HepG2 (cell line): ENCODE data around the gene EEF1AKMT3. TPM values are rescaled to one million over a fixed set of nuclear protein-coding genes. Genes with fewer than 3 reads are reported as not detected.

Experiments used
- ATAD3A ChIP-seq: sonication (generic); formaldehyde crosslinking; IDR thresholded peaks from 2 replicates; pipeline ENCODE4 v1.4.0; 2020; ENCODE audit warnings: missing genetic modification reagents
- ATF7 ChIP-seq, 2 experiments: fragments of 450-650 bp in 1 of 2; sonication (generic) in 1 of 2; formaldehyde crosslinking in 1 of 2; IDR thresholded peaks; 2 replicates each; pipeline versions ENCODE4 v1.4.0 to v1.6.1; 2016 to 2020; ENCODE audit warnings: antibody characterized with exemption in 1 of 2, mild to moderate bottlenecking in 1 of 2, missing genetic modification reagents in 1 of 2
- ATRX ChIP-seq: sonication (generic); formaldehyde crosslinking; IDR thresholded peaks from 2 replicates; pipeline ENCODE4 v1.4.0; 2020; ENCODE audit warnings: missing genetic modification reagents, borderline replicate concordance
- CSRNP1 ChIP-seq: sonication (generic); formaldehyde crosslinking; IDR thresholded peaks from 2 replicates; pipeline ENCODE4 v1.8.1; 2023; ENCODE audit warnings: mild to moderate bottlenecking, missing genetic modification reagents
- HINFP ChIP-seq: sonication (generic); formaldehyde crosslinking; IDR thresholded peaks from 2 replicates; pipeline ENCODE4 v1.4.0; 2020; ENCODE audit warnings: low read depth, mild to moderate bottlenecking, missing genetic modification reagents
- KLF9 ChIP-seq: IDR thresholded peaks from 2 replicates; pipeline ENCODE4 v1.6.1; 2016; ENCODE audit warnings: low read depth
- RARG ChIP-seq: sonication (generic); formaldehyde crosslinking; IDR thresholded peaks from 2 replicates; pipeline ENCODE4 v1.4.0; 2020; ENCODE audit warnings: low read depth, mild to moderate bottlenecking, missing genetic modification reagents
- SNAPC4 ChIP-seq: sonication (generic); formaldehyde crosslinking; IDR thresholded peaks from 2 replicates; pipeline ENCODE4 v1.4.0; 2020; ENCODE audit warnings: mild to moderate bottlenecking, missing genetic modification reagents
- TEF ChIP-seq: sonication (generic); formaldehyde crosslinking; IDR thresholded peaks from 2 replicates; pipeline ENCODE4 v1.5.0; 2020; ENCODE audit warnings: missing genetic modification reagents
- ZNF431 ChIP-seq: sonication (generic); formaldehyde crosslinking; IDR thresholded peaks from 2 replicates; pipeline ENCODE4 v1.9.0; 2022; ENCODE audit warnings: missing genetic modification reagents, low read depth, mild to moderate bottlenecking, borderline replicate concordance
- ZNF598 ChIP-seq: sonication (generic); formaldehyde crosslinking; IDR thresholded peaks from 2 replicates; pipeline ENCODE4 v1.5.1; 2020; ENCODE audit warnings: mild to moderate bottlenecking, missing genetic modification reagents, borderline replicate concordance
- ZNF782 ChIP-seq: sonication (generic); formaldehyde crosslinking; IDR thresholded peaks from 2 replicates; pipeline ENCODE4 v1.4.0; 2020; ENCODE audit warnings: missing genetic modification reagents, mild to moderate bottlenecking, borderline replicate concordance
- polyA plus RNA-seq, 8 experiments: library from polyadenylated mRNA; depleted of rRNA in 3 of 8; stranded (reverse) in 7 of 8; unstranded in 1 of 8; fragments of >200 nt; fragmentation: Illumina TruSeq in 4 of 8; extraction: Trizol in 4 of 8; gene quantifications; 2 replicates each; pipeline versions ENCODE4 v1.2.1 to v1.2.3, GENCODE V29; 2011 to 2016; ENCODE audit warnings: low read depth in 4 of 8, missing spikeins in 1 of 8, mixed read lengths in 1 of 8; ENCODE audit not compliant: insufficient read depth in 1 of 8
- total RNA-seq, 5 experiments: library from RNA; depleted of rRNA; stranded (reverse); fragments of >200 nt; fragmentation: Illumina TruSeq; extraction: Trizol; gene quantifications; 2 replicates each; pipeline ENCODE4 v1.2.3, GENCODE V29; 2016; ENCODE audit warnings: low read depth in 1 of 5

Gene EEF1AKMT3
- total and polyA plus RNA-seq, 2 of the 13 experiments (the other 11 are each of a cell fraction or from before 2014, with no cell fraction given) = 4.7 to 11.4 TPM

GRCh38 chr12:57771236-57771872, 1.1 kb upstream of the EEF1AKMT3 start (continued):
- TF ChIP-seq SNAPC4 (0 out of 2 replicates have a peak, but pooled peaks have one; percentile 0), ATRX (CRISPR knock-in tag) (no peak), ZNF431 (CRISPR knock-in tag) (0 out of 2 replicates have a peak, but pooled peaks have one; percentile 3), HINFP (CRISPR knock-in tag) (no peak), ATF7 (IDR thresholded peaks at IDR 0.05) (peak; percentile 98), ATF7 (CRISPR knock-in tag; IDR thresholded peaks at IDR 0.05) (no peak), ZNF782 (no peak), RARG (0 out of 2 replicates have a peak, but pooled peaks have one; percentile 49), KLF9 (CRISPR knock-in tag) (peak; percentile 97), ATAD3A (CRISPR knock-in tag) (no peak), CSRNP1 (CRISPR knock-in tag) (no peak), ZNF598 (CRISPR knock-in tag) (0 out of 2 replicates have a peak, but pooled peaks have one; percentile 2), TEF (no peak)
- TF ChIP-seq, all 625 proteins: peak for 8
